Stimulated activated CD4-positive, alpha-beta T cell treated with anti-CD3 and anti-CD28 coated beads, Interleukin-15, amount 100 ng/mL, for 48 hours (primary cell): Measurements from ENCODE around the gene SETD1B.
"Not testable (repeated sequence)": the region's sequence is repeated elsewhere in the genome, so short reads cannot be mapped to it uniquely, and the experiment has no call there.

ENCODE experiments used
- DNase-seq, 2 donors: peaks; one replicate each; pipeline ENCODE4 v3.0.0-alpha.2; 2020; ENCODE audit warnings: low read depth in 2 of 2

Gene SETD1B

DNA sequence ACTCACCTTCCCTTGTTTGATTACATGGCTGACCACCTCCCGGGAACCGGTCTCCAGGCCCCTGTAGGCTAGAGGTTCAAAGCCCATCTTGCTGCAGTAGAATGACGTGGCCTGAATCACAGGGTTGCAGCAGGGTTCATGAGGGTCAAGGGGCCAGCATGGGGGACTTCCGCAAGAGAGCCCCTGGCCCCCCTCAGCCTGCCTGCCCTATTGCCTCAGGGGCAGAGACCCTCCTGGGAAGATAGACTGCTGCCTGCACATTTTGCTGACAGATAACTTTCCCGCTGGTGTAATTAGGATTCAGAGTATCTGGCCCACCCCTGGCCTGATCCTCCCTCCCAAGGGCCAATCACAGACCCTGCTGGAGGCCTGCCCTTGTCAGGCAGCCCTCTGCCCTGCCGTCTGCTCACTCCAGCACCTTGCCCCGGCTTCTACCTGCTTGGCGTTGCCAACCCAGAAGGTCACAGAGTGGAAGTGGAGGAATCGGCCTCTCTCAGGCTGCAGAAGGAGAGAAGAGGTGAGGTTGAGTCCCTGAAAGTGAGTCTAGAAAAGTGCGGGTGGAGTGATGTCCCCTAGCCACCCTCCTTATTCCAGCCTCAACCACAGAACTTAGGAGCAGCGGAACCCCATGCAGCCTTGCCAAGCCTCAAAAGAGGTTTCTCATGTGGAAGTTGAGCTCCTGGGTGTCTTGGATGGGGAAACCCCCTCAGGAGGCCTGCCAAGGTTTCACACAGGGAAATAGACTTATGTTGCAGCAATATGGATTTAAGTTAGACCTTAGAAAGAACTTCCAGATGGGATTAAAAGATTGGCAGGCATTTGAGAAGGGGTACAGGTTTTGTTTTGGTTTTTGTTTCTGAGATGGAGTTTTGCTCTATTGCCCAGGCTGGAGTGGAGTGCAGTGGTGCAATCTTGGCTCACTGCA, 53.8 kb downstream of the SETD1B start:
- no peak for DNase-seq

GRCh38 chr12:121858318-121858661, 54.5 kb downstream of the SETD1B start:
- DNase-seq: no peak

GRCh38 chr12:121858662-121859572, 55.1 kb downstream of the SETD1B start, which contains the start of gene HPD:
Gene HPD (minus strand): TSS chr12:121858859. CDS start chr12:121858823, 36 bp downstream.
- no peak for DNase-seq

DNA sequence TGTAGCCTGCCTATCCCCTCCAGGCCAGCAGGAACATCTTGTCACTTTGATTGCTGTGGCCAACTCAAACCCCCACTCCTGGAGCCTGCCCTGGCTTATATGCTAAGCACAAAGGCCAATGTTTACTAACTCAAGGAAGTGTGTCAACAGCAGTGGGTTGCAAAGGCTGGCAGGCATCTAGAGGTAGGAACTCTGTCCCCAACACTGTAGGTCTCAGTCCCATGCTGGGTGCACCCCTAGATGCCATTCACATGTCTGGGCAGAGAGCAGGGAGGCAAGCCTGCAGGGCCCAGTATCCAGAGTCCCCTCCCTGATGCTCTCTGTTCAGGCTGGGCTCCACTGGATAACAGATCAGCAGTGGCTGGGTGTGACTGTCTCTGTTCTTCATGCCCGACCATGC, 56.4 kb downstream of the SETD1B start:
- no peak for DNase-seq

GRCh38 chr12:121860699-121861098, 56.9 kb downstream of the SETD1B start:
- DNase-seq: not testable (repeated sequence)

- no peak for DNase-seq
Measured at GRCh38 chr12:121861636-121862254, 57.9 kb downstream of the SETD1B start.

DNA sequence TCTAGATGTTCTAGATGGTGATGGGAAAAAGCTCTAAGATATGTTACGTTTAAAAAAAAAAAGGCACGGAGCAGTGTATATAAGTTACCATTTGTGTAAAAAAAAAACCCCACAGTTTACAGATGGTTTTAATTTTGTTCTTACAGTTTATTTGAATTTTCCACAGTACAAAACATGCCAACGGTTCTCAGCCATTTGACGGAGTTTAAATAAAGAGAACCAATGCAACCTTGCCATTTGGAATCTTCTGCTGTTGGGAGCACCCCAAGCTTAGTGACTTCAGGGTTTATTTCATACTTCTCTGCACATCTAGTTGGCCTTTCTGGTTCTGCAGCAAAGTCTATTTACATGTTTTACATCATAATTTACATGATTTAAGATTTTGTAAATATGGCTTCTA, 62.5 kb downstream of the SETD1B start:
- DNase-seq: no peak

DNA sequence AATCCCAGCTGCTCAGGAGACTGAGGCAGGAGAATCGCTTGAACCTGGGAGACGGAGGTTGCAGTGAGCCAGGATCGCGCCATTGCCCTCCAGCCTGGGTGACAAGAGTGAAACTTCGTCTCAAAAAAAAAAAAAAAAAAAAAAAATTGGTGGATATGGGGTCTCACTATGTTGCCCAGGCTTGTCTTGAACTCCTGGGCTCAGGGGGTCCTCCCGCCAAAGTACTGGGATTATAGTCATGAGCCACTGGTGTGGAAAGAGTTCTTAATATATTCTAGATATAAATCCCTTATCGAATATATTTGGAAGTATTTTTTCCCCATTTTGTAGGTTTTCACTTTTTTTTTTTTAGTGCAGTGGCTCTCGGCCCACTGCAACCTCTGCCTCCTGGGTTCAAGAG, 65.4 kb downstream of the SETD1B start:
- not testable (repeated sequence) for DNase-seq

GRCh38 chr12:121871467-121871866, 67.7 kb downstream of the SETD1B start:
- DNase-seq: no peak

DNA sequence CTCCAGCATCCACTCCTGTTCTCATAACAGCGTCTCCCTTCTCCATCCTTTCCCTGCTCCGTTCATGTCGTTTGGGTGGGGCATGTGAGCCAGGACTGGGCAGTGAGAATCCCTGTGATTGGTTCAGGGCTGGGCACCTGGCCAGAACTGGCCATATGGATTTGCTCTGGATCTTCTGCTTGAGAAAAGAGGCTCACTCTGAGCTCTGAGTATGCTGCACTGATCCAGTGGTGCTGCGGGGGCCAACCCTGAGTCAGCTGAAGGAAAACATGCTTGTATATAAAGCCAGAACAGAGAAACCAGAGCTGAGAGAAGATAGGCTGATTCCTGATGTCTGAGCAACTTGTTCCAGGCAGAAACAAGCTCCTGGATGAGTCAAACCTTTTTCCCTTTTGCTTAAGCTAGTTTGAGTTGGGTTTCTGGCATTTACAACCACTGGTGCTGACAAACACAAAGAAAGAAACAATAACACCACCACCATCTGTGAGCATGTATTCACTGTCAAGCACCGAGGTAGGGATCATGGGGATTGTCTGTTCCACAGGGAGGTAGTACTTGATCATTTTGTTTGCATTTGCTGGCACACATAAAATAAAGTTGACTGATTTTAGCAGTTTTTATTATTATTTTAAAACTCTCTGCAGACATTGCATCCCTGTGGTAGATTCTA, 68.9 kb downstream of the SETD1B start:
- DNase-seq: peak in 1 of 2 donors; percentile 7

- no peak for DNase-seq
Measured at GRCh38 chr12:121873216-121873569, 69.4 kb downstream of the SETD1B start.

DNA sequence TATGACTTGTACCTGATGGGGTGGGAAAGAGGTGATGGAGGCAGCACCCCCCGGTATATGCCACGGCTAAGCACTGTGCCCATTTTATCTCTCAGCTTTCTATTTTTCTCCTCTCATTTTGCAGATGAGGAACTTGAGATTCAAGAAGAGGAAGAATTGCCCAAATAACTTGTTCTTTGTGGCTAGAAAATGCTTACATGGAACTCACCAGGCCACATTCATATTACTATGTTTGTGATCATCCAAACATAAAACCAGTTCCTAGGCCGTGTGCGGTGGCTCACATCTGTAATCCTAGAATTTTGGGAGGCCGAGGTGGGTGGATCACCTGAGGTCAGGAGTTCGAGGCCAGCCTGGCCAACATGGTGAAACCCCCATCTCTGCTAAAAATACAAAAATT, 70.3 kb downstream of the SETD1B start:
- DNase-seq: no peak

DNA sequence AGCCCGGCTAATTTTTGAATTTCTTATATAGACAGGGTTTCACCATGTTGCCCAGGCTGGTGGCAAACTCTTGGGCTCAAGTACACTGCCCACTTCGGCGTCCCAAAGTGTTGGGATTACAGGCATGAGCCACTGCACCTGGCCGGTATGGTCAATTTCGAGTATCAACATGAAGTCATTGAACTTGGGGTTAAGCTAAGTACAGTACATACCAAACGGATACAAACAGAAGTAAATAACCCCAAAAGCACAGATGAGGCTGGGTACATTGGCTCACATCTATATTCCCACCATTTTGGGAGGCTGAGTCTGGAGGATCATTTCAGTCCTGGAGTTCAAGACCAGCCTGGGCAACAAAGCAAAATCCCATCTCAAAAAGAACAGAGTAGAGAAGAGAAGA, 71.8 kb downstream of the SETD1B start:
- DNase-seq: no peak

GRCh38 chr12:121876080-121876447, 72.3 kb downstream of the SETD1B start:
- DNase-seq: not testable (repeated sequence)
